Right ventricle myocardium inferior (tissue), 1 donor: ENCODE results near the gene VAMP3. TPM values are rescaled to one million over a fixed set of nuclear protein-coding genes. Genes with fewer than 3 reads are reported as not detected.

ENCODE experiments used
- ATAC-seq: fragments of 200-7000 bp; cut with Tn5 transposase; one replicate; pipeline ENCODE4 v1.9.1; 2020; ENCODE audit warnings: mild to moderate bottlenecking, moderate library complexity
- DNase-seq: peaks from one replicate; pipeline ENCODE4 v3.0.0; 2021; ENCODE audit errors: missing footprints
- intact Hi-C: fragments of 100-400 bp; cut with DNase I; formaldehyde crosslinking; loops from one replicate; pipeline ENCODE4 v1.11.0; 2022
- long read RNA-seq: library from polyadenylated mRNA; unstranded; transcript quantifications from one replicate; pipeline ENCODE4 v2.0.0, GENCODE V29; 2021
- total RNA-seq: library from RNA; stranded (reverse); fragmentation: NEBNext Ultra II Directional; extraction: Animal tissue kit (Norgen Biotek cat#: 25700); gene quantifications from one replicate; pipeline ENCODE4 v1.2.1, GENCODE V29; 2021
- donor health status: DM: no; HTN: yes; CAD: no; lungs with severe emphysema.

VAMP3 gene, protein sequence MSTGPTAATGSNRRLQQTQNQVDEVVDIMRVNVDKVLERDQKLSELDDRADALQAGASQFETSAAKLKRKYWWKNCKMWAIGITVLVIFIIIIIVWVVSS
- total RNA-seq, result 68.6 TPM
- long read RNA-seq, transcript VAMP3-201 (5 exons, 2,205 nt), result major isoform, 52 of 69 reads
- long read RNA-seq, transcript VAMP3-202 (5 exons, 954 nt), result minor isoform, 11 of 69 reads
- long read RNA-seq, partial matches to known transcripts, result 1 of 69 reads
- long read RNA-seq, other reads (novel, unspliced or antisense), result 5 of 69 reads

DNA sequence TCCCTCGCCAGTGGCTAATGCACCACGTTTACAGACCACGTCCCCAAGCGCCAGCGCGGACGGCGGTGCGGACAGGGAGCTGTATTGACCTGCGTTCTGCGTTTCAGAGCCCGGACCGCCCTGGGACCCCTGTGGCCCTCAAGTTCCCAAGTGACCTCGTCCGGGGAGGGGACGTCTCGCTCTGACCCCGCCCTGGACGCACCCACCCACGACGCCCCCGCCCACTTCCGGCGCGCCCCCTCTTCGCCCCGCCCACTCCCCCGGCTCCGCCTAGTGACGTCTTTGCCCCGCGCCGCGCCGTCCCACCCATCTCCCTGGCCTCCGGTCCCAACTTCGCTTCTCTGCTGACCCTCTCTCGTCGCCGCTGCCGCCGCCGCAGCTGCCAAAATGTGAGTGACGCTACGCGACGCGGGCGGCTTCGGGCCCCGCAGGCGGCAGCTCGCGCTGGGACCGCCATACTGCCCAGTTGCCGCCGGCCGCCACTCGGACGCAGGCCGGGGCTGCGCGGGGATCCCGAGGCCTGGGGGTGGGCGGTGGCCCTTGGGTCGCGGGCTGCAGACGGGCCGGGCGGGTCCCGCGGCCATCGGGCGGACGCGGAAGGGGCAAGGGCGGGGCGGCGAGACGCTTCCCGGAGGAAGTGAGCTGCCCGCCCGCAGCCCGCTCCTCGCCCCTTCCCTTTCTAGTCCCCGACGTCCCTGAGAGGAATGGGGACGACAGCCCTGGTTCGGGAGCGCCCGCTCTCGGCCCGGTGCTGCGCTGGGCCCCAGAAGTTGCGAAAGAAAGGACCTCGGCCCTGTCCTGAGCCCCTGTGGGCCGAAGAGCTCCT, at the start of gene VAMP3:
VAMP3 (plus strand) TSS at position 300 of the 826 bp plus-strand sequence; CDS start at position 388, 88 bp downstream.
- peak; percentile 98 for ATAC-seq
- intact Hi-C loops, result no loop called here
- peak; percentile 95 for DNase-seq

DNA sequence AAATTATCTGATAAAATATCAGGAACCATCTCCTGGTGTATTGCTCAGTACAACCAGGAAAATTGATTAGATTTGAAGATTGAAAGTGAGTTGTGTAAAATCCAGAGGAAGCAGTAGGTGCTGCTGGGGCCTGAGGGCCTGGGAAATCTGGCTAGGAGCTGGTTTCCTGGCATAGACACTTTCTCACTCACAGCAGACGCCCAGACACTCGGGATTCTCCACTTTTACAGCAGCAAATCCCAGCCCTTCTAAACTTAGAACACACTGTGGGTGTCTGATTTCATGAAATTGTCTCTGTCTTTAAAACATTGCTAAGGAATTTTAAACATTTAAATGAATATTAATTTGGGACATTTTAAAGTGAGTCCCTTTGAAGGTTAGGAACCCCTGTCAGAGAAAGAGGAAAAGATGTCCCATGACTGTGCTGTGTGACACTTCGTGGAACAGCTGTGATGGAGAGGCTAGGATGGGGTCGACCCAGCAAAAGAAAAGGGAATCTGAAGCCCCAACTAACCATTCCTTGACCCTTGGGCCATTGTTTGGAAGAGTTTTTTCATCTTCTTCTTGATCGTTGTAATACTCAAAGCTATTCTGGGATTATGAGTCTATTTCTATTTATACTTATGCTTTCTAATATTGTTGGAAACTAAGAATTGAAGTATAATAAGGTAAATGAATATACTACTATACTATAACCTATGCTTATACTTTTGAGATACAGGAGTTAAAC, 49.0 kb upstream of the VAMP3 start:
- no peak for ATAC-seq
- intact Hi-C loops, result no loop called here
- no peak for DNase-seq

DNA sequence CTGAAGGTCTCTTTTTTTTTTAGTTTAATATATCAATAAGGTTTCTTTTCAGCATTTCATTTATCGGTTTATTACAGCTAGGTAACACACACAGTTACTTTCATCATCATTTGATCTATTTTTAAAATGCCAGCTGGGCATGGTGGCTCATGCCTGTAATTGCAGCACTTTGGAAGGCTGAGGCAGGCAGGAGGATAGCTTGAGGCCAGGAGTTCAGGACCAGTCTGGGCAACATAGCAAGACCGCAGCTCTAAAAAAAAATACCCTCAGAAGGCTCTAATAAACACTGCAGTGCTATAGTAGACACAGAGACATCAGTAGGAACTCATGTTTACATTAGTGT, 48.5 kb upstream of the VAMP3 start:
- DNase-seq, result no peak
- no peak for ATAC-seq
- intact Hi-C loops, result no loop called here

DNA sequence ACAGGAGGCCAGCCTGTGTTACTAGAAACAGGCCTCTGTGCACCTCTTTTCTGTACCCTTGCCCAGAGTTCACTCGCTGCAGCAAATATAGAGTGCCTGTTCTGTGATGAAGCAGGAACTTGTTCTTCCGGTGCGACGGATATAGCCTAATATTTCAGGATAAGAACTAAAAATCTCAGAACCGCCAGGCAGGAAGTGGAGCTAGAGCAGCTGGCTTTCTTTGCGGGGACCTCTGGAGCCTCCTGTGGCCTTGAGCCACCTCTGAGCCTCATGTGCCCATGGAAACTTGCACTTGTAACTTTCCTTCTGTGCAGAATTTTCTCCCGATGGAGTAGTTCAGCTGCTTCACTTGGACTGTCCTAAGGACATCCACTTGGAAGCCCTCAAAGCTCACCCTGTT, 44.5 kb upstream of the VAMP3 start:
- ATAC-seq (peak; percentile 47), DNase-seq (no peak)
- intact Hi-C loops, result no loop called here

DNA sequence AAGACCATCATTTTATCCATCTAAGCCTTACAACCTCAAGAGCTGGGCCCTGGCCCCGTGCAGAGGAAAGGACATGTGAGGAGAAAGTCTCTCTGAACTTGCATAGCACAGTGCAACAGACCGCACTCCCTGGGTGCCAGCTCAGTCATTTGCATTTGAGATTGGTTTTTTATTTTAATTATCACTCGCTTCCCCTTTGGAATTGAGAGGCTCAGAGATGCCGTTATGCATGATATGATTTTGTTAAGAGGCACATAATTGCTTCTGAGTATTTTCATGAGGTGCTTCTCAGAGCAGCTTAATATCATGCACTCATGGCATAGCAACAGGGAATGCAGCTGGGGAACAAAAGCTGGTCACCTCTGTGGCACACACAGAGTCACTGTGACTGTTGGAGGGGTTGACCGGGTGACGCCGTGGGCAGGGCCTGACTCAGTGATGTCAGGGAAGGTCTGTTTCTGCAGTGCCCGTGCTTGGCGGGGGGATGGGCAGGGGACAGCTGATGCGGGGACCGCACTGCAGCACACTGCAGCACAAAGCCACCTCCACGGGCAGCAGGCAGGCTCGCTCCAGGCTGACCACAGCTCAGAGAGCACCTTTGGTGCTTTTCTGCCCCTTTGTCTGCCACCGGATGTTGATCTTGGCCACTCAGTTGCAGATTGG, 43.2 kb upstream of the VAMP3 start:
- ATAC-seq, result no peak
- no peak for DNase-seq
- intact Hi-C loops, result no loop called here

DNA sequence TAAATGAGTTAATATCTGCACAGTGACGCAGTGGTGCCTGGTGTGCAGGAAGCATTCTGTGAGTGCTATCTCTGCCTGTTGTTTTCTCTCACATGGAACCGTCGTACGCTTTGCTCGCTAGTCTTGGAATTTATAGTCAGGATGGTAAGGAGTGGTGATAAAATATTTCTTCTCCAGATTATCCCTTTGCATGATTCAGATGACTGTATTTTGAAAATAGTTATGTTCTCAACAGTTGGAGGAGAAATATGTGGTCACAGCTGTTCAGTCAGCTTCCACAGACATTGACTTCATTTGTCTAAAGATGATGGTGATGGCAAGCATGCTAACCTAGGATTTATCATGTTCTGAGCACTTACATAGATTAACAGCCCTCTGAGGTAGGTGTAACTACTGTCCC, 41.3 kb upstream of the VAMP3 start:
- intact Hi-C loops, result no loop called here
- ATAC-seq (no peak), DNase-seq (no peak)

DNA sequence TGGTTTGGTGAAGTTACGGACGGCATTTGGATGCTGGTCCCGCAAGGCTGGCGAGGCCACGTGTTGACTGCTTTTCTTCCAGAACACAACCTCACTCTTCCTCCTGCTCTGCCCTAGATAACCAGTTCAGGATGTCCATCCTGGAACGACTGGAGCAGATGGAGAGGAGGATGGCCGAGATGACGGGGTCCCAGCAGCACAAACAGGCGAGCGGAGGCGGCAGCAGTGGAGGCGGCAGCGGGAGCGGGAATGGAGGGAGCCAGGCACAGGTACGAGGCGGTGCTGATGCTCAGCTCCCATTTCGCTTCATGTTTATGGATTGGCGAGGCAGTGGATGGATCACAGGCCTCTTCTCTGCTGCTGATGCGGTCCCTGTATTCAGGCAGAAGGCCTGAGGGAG, 38.8 kb upstream of the VAMP3 start:
- intact Hi-C loops, result no loop called here
- DNase-seq, result no peak

DNA sequence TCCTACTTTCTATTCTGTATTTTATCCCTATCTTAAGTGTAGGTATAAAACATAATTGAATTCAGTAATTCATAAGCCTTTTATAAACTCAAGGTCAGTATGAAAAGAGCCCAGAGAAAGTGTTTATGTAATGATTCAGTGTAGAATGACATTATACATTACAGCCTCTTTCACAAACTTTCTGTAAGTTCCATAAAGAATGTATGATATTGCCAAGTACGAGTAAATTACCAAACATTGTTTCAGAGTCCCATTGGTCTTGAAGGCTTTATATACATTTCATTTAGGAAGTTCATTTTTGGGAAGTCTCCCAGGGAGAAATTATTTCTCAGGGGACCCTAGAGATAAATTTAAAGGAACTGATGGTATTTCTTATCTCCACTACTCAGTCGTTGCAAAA, 37.8 kb upstream of the VAMP3 start:
- no peak for DNase-seq
- intact Hi-C loops, result no loop called here
- no peak for ATAC-seq

More for the DNA sequence above, 38.8 kb upstream of the VAMP3 start:
- no peak for ATAC-seq

DNA sequence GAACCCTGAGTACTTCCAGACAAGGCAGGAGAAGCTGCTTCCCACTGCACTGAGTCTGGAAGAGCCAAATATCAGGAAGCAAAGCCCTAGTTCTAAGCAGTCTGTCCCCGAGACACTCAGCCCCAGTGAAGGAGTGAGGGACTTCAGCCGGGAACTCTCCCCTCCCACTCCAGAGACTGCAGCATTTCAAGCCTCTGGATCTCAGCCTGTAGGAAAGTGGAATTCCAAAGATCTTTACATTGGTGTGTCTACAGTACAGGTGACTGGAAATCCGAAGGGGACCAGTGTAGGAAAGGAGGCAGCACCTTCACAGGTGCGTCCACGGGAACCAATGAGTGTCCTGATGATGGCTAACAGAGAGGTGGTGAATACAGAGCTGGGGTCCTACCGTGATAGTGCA, 33.1 kb upstream of the VAMP3 start:
- intact Hi-C loops, result no loop called here
- DNase-seq, result no peak
- no peak for ATAC-seq

DNA sequence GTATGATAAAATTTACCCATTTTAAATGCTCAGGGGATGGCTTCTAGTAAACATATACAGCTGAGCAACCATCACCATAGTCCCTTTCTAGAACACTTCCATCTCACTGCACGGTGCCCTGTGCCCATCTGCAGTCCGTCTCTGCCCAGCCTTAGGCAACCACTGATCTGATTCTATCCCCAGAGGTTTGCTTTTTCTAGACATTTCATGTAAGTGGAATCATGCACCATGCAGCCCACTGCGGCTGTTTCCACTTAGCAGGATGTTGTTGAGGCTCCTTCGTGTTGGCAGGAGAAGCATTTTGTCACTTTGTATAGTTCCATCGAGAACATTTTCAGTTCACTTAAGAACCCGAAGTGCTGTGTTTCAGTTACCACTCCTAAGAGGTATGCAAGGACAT, 27.8 kb upstream of the VAMP3 start:
- intact Hi-C loops, result no loop called here
- ATAC-seq, result no peak

DNA sequence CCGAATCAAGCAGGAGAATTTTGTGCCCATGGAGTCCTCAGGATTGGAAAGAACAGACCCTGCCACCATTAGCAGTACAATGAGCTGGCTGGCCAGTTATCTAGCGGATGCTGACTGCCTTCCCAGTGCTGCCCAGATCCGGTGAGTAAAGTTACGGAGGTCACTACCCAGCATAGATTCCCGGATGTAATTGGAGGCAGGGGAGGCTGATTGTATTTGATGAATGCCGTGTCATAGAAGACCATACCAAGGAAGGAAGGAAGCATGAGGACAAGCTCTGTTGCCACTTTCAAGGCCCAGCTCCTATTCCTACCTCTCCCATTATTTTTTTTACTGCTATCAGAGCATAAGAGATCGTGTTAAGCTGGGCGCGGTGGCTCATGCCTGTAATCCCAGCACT, 26.2 kb upstream of the VAMP3 start:
- no peak for ATAC-seq
- intact Hi-C loops, result no loop called here
- DNase-seq, result no peak

More for the DNA sequence above, 27.8 kb upstream of the VAMP3 start:
- DNase-seq, result no peak

DNA sequence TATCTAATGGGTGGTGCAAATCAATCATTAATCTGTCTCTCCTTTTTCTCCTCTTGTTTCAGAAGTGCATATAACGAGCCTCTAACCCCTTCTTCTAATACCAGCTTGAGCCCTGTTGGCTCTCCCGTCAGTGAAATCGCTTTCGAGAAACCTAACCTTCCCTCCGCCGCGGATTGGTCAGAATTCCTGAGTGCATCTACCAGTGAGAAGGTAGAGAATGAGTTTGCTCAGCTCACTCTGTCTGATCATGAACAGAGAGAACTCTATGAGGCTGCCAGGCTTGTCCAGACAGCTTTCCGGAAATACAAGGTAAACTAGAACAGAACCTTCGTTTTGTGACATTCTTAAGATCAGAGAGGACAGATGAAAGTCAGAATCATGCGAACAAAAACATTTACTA, 25.3 kb upstream of the VAMP3 start:
- ATAC-seq (no peak), DNase-seq (no peak)
- intact Hi-C loops, result no loop called here

DNA sequence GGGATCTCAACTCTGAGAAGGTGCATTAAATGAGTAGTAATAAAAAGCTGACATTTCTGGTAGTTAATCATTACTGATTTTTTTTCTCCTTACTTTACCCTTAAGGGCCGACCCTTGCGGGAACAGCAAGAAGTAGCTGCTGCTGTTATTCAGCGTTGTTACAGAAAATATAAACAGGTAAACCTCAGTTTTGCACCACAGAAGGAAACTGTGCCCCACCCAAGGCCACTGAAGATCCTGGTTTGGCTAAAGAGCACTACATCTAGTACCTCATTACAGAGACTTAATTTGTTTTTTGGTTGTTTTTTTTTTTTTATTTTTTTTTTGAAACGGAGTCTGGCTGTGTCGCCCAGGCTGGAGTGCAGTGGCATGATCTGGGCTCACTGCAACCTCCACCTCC, 23.5 kb upstream of the VAMP3 start:
- no peak for ATAC-seq

DNA sequence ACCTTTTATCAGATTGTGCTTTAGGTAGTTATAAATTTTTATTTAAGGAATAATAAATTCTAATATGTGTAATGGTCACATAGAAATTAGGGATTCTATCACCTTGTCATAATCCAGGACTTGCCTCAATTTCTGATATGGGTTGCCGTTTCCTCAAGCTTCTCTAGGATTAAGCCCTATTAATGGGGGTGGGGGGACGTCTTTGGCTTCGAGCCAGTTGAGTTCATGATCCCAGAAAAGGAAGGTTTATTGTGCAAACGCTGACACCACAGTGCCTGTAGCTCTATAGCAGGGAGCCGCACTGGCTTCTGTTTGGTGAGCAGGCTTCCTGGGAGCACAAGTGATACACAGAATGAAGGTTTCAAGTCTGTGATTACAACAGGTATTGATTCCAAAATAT, 22.0 kb upstream of the VAMP3 start:
- intact Hi-C loops, result no loop called here
- ATAC-seq (no peak), DNase-seq (no peak)

More for the DNA sequence above, 23.5 kb upstream of the VAMP3 start:
- intact Hi-C loops, result no loop called here
- DNase-seq, result no peak

DNA sequence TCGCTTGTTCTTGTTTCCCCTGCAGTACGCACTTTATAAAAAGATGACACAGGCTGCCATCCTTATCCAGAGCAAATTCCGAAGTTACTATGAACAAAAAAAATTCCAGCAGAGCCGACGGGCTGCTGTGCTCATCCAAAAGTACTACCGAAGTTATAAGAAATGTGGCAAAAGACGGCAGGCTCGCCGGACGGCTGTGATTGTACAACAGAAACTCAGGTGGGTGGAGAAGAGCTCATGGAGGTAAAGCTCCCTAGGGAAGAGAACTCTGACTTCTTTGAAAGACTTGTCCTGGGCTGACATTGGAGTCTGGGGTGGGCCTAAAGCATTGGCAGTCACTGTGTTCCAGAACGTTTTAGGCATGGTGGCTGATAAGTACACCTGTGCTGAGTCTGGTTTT, 19.9 kb upstream of the VAMP3 start:
- no peak for ATAC-seq
- no peak for DNase-seq
- intact Hi-C loops, result no loop called here

DNA sequence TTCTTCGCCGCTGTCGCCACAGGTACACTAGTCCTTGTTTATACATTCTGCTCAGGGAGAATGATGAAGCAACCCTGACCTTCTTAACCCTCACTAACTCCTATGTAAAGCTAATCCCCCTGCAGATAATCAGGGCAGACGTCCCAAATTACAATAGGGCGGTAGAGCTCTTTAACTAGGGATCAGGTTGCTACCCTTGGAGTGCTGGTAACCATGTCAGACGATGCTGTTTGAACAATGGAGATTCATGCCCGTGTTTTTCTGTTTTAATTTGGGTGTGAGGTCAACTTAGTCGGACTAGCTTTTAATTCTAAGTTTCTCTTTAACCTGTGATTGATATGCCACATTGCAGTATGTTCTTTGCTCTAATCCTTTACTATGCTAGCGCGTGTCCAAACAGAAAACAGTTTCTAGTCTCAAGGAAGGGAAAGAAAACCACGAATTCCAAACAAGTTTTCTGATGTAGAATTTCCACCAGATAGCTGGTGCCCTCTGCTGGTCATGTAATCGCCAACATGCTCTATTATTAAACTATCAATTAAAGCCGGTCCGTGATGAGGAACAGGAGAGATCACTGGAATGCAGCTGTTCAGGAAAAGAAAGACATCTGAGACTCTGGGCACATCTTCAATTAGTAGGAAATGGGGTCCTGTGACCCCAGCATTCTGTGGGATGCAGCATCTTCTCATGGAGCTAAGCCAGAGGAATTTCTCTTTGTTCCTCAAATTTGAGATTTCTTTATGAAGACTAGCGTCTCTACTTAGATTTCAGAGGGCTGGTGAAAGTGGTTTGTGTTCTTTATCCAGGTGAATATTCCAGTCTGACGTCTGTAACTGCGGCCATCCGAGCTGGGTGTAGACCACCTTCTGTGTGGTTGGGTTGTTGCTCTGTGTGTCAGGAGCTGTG, 18.3 kb upstream of the VAMP3 start:
- peak; percentile 60 for ATAC-seq
- intact Hi-C loops, result loop anchor here (1.0 kb wide), 1 partner anchor 85 kb away; no protein-coding TSS in a partner anchor
- DNase-seq, result no peak

DNA sequence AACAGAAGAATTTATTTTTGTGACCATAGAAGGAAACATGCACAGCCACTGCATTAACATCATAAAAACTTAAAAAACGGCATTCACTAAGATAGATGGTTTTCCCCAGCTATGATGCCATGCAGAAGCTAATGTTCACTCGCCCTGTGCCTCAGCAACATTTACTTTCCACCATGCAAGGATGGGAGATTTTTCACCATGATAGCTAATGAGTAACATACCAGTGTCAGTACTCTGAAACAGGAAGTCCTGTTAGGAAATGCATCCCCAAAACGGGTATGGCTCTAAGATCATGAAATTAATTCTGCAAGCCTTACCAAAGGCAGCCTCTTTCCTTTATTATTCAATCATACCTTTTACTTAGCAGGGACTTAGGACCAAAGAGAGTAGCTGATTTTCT, 17.5 kb upstream of the VAMP3 start:
- ATAC-seq (no peak), DNase-seq (no peak)
- intact Hi-C loops, result no loop called here

DNA sequence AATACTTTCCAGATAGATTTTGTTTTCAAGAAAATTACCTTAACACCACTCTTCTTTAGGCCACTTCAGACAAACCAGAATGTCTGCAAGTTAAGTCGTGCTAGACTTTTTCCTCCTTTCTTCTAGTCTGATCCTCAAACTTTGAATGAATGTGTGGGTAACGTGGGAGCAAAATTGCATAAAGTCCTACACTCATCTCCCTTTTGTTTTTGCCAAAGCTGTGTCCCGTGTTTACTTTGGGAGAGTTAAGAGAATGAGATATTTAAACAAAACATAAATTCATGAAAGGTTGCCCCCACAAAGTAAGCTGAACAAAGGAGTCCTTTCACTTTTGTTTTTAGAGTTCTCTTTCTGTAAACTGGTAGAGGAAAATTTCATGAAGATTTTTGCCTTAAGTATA, 16.9 kb upstream of the VAMP3 start:
- ATAC-seq (no peak), DNase-seq (no peak)
- intact Hi-C loops, result no loop called here
